ENCODE measurements around the gene TBC1D22A. TPM values are rescaled to one million over a fixed set of nuclear protein-coding genes. Genes with fewer than 3 reads are reported as not detected.

TBC1D22A gene
- polyA plus RNA-seq, 1 experiment: 19.8 TPM

- DNase-seq (ENCODE audit: low read depth, low spot score): no peak
- Histone ChIP-seq H3K27me3 (ENCODE audit: control insufficient read depth, insufficient read depth, low read length) (no peaks in the 10 kb centered on the region), H3K9me3 (ENCODE audit: control insufficient read depth, insufficient read depth, low read length) (peaks cover 5% of the 10 kb centered on the region), H3K27ac (ENCODE audit: low read depth, low read length) (no peak overlapping the region), H3K4me3 (ENCODE audit: low read depth, low read length) (no peak overlapping the region)
- no peak for TF ChIP-seq CTCF (IDR thresholded peaks at IDR 0.05; ENCODE audit: low read depth, low read length)
- ChIA-PET POLR2A (no interaction called here), CTCF (no interaction called here)
These were observed 103.2 kb downstream of the TBC1D22A start for GRCh38 chr22:46865642-46866041.

- TF ChIP-seq CTCF (IDR thresholded peaks at IDR 0.05; ENCODE audit: low read depth, low read length): no peak
- peak; percentile 65 for DNase-seq (ENCODE audit: low read depth, low spot score)
- H3K27me3 ChIP-seq (ENCODE audit: control insufficient read depth, insufficient read depth, low read length): no peaks in the 10 kb centered on the region
- peak overlapping the region; percentile 70 for H3K27ac ChIP-seq (ENCODE audit: low read depth, low read length)
- ChIA-PET POLR2A (interaction anchor here (0.5 kb wide), 1 partner anchor 12 kb away, joined by 9 read pairs; no protein-coding TSS in a partner anchor), CTCF (interaction anchor here (0.7 kb wide), 1 partner anchor 63 kb away, joined by 3 read pairs; no protein-coding TSS in a partner anchor)
- peaks cover 5% of the 10 kb centered on the region; the same call in 1 of the 2 replicates for H3K9me3 ChIP-seq (ENCODE audit: control insufficient read depth, insufficient read depth, low read length)
- no peak overlapping the region for H3K4me3 ChIP-seq (ENCODE audit: low read depth, low read length)
These were observed 104.1 kb downstream of the TBC1D22A start for GRCh38 chr22:46866591-46866990.

GRCh38 chr22:46867106-46867505, 104.7 kb downstream of the TBC1D22A start:
- Histone ChIP-seq H3K9me3 (ENCODE audit: control insufficient read depth, insufficient read depth, low read length) (peaks cover 5% of the 10 kb centered on the region; the same call in 1 of the 2 replicates), H3K27ac (ENCODE audit: low read depth, low read length) (peak overlapping the region; percentile 70), H3K4me3 (ENCODE audit: low read depth, low read length) (no peak overlapping the region), H3K27me3 (ENCODE audit: control insufficient read depth, insufficient read depth, low read length) (no peaks in the 10 kb centered on the region)
- ChIA-PET POLR2A (no interaction called here), CTCF (interaction anchor here (0.7 kb wide), 1 partner anchor 64 kb away, joined by 3 read pairs; no protein-coding TSS in a partner anchor)
- TF ChIP-seq CTCF (IDR thresholded peaks at IDR 0.05; ENCODE audit: low read depth, low read length): no peak
- DNase-seq (ENCODE audit: low read depth, low spot score): no peak

GRCh38 chr22:46869329-46869728, 106.9 kb downstream of the TBC1D22A start:
- POLR2A ChIA-PET: no interaction called here
- Histone ChIP-seq H3K9me3 (ENCODE audit: control insufficient read depth, insufficient read depth, low read length) (peaks cover 5% of the 10 kb centered on the region; the same call in 1 of the 2 replicates), H3K27me3 (ENCODE audit: control insufficient read depth, insufficient read depth, low read length) (no peaks in the 10 kb centered on the region), H3K27ac (ENCODE audit: low read depth, low read length) (no peak overlapping the region), H3K4me3 (ENCODE audit: low read depth, low read length) (no peak overlapping the region)
- CTCF ChIA-PET: no interaction called here
- DNase-seq (ENCODE audit: low read depth, low spot score): no peak
- TF ChIP-seq CTCF (IDR thresholded peaks at IDR 0.05; ENCODE audit: low read depth, low read length): no peak

GRCh38 chr22:46869831-46870441, 107.5 kb downstream of the TBC1D22A start:
- no peak for DNase-seq (ENCODE audit: low read depth, low spot score)
- ChIA-PET POLR2A (no interaction called here), CTCF (interaction anchor here (1.3 kb wide), 1 partner anchor 25 kb away, joined by 4 read pairs; no protein-coding TSS in a partner anchor)
- Histone ChIP-seq H3K9me3 (ENCODE audit: control insufficient read depth, insufficient read depth, low read length) (peaks cover 5% of the 10 kb centered on the region; the same call in 1 of the 2 replicates), H3K4me3 (ENCODE audit: low read depth, low read length) (no peak overlapping the region), H3K27me3 (ENCODE audit: control insufficient read depth, insufficient read depth, low read length) (no peaks in the 10 kb centered on the region), H3K27ac (ENCODE audit: low read depth, low read length) (no peak overlapping the region)
- TF ChIP-seq CTCF (IDR thresholded peaks at IDR 0.05; ENCODE audit: low read depth, low read length): no peak

Measured in AG04450 (cell line).